ENCODE results near the gene GABRB2.

GABRB2 gene

DNA sequence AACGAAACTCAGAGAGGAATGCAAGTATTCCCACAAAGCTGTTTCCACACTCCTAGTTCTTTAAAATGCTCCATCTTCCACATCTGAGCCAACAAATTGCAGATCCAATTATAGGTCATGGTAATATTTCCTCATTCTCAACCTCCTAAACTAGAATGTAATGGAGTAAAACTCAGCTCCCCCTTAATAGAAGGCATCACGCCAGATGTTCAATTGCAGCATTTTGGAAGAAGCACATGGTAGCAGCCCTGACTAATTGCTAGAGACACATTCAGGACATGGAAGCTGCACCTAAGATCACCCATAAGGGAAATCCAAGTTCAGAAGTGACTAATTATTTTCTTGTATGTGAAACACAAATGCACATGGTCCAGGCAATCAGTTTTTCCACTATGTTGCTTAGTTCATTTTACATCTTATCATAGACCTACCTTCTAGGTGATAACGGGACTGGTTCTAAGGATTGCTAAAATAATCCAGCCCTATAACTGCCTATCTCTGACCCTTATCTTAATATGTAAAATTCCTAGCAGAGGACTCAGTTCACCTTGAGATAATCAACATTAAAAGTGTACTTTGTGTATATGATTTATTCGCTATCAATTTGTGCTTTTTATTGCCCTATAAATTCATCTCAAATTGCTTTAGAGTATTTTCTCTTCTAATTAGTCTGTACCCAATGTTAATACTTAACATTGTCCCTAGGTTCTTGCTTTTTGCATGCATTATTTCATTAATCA, 75.1 kb downstream of the GABRB2 start:
- no peak for DNase-seq (ENCODE audit: low read depth in 3 of 3)

DNA sequence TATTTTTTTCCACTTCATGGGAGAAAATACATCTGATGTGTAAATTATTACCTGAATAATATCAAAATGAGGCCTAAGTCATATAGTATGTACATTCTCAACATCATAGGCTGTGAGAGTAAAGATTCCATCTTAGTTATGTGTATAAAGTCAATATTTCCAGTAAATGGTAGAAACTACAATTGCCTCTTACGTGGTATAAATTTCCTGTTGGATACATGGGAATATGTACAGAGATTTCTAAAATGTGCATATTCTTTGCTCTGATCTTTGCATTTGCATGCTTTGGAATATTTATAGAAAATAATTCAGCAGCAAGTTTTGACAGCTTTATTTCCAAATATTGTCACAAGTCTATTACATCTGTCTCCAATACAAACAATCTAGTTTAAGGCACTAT, 78.8 kb downstream of the GABRB2 start:
- no peak for DNase-seq (ENCODE audit: low read depth in 3 of 3)

DNA sequence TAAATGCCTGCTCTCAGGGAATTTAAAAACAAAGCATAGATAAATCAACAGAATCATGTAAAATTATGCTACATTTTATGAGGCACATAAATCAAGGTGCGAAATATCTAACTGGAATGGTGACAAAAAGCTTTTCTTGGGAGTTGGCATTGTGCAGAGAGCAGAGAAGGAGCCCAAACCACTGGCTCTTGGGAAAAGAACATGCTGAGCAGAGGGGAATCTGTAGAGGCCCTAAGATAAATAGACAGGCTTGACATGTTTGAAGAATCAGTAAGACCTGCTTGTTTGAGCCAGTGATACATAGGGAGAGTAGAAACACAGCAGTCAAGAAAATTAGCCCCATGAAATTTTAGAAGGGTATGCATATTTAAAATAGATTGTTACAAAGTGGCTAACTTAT, 85.8 kb downstream of the GABRB2 start:
- DNase-seq (ENCODE audit: low read depth in 3 of 3) = no peak

DNA sequence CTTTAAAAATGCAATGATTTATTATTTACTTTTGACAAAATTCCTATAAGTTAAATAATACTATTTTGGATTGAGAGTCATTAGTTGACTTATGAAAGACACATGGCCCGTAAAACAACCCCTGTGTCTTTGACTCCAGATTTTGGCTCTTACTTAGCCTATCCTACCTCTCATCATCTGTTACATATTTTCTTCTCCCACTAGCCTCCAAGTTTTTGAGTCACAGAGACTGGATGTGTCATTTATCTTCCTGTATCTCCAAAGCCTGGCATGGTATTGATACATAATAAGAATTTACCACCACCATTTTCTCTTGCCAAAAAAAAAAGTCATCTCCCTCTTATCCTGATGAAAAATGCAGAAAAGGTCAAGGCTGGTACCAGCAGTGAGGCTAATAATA, 99.9 kb downstream of the GABRB2 start:
- DNase-seq (ENCODE audit: low read depth in 3 of 3) = no peak

DNA sequence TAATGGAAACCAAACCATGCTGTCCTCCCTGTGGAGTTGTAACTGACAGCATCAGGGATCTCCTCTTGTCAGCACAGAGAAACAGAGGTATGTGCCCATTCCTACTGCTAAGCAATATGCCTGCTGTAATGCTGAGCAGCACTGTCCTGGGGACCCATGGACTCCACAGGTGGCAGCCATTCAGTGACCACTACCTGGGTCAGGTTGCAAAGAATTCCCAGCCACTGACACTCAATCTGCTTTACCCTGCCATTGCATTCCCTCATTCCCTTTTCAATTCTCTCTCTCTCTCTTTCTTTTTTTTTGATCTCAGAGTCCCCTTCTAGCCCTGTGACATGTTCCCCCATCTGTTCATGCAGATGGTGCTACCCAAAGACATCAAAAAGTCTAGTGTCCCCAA, 104.1 kb downstream of the GABRB2 start:
- no peak for DNase-seq (ENCODE audit: low read depth in 3 of 3)

DNA sequence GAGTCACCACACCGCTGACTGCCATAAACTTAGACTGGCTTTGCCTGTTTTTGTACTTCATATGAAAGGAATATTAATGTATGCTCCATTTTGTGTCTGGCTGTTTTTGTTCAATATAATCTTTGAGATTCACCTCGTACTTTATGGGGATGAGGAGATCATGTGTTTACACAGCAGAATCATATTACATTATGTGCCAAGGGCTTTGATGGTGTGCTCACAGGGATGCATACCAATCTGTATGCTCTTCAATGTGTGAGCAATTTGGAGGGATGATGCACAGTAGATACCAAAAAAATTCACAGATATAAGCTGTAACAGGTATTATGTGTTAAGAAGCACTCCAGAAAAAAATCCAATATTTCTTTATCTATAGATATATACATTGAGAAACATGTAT, 113.7 kb downstream of the GABRB2 start:
- no peak for DNase-seq (ENCODE audit: low read depth in 3 of 3)

DNA sequence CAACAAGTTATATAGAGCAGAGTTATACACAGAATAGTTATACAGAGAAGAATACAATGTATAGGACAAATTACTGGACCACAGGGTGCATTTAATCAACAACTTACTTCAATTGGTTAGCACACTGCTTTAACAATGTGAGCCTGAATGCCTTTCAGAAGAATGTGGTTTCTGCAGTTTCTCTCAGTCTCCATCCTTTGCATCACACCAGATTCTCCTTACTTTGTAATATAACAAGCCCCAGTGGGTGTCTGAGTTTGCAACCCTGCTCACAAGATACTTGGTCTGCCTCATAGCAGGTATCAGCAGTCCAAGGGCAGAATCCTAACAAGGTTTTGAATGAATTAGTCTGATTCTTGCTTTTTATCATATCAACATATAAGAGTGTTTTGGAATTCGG, 114.6 kb downstream of the GABRB2 start:
- no peak for DNase-seq (ENCODE audit: low read depth in 3 of 3)

DNA sequence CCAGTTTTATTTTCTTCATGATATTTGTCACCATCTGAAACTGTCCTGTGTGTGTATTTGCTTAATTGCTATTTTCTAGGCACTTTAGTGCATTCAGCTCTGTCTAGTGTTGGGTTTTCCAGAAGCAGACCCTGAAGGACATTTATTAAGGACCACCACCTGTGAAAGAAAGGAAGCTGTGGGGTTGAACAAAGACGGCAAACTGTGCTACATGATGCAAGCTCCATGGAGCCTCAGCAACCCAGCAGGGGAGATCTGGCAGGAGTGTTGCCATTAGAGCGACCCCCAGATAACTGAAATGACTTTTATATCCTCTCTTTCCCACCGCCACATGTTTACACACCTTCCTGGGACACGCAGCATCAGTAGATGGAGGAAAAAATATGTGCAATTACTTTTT, 125.5 kb downstream of the GABRB2 start:
- DNase-seq (ENCODE audit: low read depth in 3 of 3) = no peak

DNA sequence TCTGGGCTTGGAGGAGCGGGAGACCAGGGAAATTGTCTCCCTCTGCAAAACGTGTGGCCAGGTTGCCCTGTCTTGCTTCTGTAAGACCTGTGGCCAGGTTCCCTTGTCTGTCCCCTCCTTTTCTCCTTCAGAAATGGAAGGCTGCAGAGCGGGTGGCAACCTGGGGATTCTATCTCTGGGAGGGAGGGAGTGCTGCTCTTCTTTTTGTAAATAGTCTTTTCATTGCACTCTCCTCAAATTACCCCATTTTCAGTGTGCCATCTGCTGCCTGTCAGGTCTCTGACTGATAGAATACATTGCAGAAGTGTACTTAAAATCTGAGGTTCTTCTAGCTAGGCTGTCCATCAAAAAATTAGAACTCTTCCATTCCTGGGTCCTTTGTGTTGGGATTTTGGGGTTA, 126.0 kb downstream of the GABRB2 start:
- no peak for DNase-seq (ENCODE audit: low read depth in 3 of 3)

DNA sequence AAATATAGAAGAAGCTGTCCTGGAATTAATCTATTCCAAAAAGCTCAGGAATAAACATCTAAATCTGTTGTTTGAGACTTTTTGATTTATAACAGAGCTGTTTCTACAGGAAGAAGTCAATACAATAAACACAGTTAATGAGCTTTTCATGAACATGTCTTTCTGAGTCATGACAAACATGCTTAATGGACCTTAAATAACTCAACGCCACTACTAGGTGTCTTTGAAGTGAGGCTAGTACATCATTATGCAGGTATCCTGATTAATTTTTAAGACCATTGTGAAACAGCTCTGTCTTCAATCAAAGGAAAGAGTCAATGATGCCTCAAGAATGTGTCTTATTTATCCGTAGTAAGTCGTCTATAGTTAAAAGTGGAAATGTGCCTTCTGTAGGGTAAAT, 131.6 kb downstream of the GABRB2 start:
- no peak for DNase-seq (ENCODE audit: low read depth in 3 of 3)

DNA sequence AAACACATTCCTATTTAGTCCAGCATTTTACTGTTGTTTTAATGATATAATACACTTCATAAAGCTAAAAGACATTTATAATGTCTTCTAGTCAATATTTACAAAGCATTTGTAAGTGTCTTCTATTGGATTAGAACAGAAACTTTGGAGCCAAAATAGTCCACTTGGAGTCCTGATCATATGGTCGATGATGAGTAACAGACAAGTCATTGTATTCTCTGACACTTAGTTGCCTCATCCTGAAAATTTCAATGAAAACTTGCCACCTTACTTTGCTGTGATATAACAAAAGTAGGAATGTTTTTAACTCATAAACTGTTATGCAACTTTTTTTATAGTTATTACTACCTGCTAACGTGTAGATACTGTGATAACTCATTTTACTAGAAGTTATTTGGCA, 132.5 kb downstream of the GABRB2 start:
- DNase-seq (ENCODE audit: low read depth in 3 of 3) = no peak

DNA sequence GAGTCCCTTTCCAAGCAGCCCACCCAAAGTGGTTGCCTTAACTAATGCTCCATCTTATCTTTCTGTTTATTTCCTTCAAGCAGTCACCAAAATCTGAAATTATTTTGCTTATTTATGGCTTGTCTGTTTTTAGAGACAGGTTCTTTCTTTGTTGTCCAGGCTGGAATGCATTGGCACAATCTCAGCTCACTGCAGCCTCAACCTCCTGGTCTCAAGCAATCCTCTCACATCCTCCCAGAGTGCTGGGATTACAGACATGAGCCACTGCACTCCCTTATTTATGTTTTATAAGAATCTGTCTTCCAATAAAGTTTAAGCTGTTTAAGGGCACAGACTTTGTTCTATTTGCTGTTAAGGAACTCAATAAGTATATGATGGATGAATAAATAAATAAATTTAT, 133.7 kb downstream of the GABRB2 start:
- no peak for DNase-seq (ENCODE audit: low read depth in 3 of 3)

DNA sequence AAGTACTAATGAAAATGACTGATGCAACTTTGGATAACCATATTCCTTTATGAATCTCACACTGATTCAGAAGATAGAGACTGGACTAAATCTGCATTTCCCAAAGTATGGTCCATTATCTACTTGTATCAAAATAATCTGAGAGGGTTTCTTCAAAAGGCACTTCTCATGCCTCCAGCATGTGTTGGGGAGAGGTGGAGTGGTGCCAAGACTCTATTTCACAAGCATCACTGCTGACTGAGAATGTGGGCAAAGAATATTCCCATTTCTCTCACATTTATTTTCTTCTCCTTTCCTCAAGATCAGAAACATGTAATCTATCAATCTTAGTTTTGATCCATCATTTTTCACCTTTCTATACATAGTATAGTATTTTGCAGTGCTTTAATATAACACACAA, 135.4 kb downstream of the GABRB2 start:
- DNase-seq (ENCODE audit: low read depth in 3 of 3) = no peak

DNA sequence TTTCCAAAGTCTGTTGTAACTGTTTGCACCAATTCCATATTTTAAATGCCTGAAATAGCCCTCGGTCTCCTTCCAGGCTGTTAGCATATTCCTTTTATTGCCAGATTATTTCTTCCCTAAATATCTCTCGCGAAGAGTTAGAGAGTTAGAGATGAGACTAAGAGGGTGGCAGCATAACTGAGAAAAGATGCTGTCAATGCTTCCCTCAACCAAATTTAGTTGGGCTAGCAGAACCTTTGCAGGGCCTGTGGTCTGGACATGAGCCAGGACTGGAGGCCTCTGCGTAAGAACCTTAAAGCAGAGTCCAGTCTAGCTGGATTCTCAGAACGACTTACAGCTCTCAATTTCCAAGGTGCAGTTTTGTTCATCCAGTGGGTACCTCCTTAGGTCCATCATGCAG, 135.9 kb downstream of the GABRB2 start:
- DNase-seq (ENCODE audit: low read depth in 3 of 3) = no peak

DNA sequence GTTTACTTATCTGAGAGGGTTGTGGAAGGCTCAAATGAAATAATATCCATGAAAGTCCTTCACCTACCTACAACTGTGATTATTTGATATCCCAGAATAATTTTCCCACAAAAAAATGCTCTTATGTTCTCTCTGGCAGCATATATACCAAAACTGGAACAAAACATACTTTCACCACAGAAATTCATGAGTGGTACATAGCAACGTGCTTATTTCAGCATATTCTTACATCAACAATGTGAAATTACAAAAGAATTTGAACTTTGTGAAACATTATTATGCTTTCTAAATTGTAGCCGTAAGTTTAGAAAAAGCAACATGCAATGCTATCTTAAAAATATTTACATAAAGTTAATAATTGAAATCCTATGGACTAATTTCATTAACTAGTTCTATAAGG, 137.1 kb downstream of the GABRB2 start:
- DNase-seq (ENCODE audit: low read depth in 3 of 3) = no peak

DNA sequence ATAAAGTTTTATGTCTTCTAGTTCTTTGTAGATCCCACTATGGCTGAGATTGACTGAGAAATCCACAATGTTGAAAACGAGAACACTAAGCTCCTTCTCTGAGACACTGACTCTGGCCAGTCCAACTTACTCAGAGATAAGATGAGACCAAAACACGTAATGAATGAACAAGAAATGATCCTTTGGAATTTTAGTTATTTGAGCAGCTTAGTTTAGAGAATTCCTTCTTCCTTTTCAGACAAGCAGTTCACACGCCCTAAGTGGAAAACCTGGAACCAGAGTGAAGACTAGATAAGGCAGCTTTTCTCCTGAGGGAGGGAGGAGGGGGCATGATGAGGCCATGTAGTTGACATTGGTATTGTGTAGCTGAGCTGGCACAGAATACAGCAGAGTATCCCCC, 139.6 kb downstream of the GABRB2 start:
- no peak for DNase-seq (ENCODE audit: low read depth in 3 of 3)

DNA sequence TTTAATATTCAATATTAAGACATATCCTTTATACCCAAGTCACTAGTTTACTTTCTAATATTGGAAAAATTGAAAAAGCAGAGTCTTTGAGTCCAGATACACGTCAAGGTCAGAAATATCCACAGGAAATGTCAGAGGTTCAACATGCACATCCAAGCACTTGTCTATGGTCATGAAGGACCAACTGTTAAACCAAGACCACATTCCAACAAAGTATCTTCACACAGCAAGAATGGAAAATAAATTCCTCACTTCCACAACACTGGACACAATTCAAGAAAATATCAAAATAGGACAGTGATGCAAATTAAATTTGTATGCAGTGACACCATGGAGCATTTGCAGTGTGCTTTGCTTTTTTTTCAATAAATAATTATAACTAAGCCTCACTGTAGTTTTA, 142.5 kb downstream of the GABRB2 start:
- no peak for DNase-seq (ENCODE audit: low read depth in 3 of 3)

DNA sequence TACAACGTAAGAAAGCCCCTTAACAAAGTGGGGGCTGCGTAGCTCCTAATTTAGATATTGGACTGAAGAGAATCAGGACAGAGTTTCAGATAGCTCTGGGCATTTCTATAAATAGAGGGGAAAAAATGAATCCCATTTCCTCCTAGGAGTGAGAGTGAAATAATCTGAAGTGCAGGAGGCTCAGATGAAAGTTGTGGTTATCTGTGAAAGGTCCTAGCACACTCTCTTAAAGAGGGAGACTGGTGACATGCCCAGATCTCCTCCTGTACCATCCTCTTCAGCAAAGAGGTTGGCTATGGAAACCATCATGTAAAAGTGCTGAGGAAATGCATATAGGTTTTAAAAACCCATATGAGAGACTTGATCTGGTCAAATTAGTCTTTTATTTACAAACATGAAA, 143.4 kb downstream of the GABRB2 start:
- no peak for DNase-seq (ENCODE audit: low read depth in 3 of 3)

DNA sequence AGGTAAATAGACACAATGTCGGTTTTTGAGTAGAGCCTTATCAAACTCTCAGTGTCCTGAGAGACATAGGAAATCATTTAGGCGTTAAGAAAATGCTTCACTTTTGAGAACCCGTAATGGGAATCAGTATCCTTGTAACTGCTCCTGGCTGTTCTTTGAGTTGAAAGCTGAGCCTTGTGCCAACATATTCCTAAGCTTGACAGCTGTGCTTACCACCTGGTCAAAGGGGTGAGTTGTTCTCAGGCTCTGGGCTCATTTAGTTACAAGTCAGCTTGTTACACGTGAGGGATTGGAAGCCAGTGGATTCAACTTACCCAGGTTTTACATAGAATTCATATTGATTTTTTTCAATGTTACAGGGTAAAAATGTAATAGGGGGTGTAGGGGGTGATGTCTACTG, 145.9 kb downstream of the GABRB2 start:
- no peak for DNase-seq (ENCODE audit: low read depth in 3 of 3)

DNA sequence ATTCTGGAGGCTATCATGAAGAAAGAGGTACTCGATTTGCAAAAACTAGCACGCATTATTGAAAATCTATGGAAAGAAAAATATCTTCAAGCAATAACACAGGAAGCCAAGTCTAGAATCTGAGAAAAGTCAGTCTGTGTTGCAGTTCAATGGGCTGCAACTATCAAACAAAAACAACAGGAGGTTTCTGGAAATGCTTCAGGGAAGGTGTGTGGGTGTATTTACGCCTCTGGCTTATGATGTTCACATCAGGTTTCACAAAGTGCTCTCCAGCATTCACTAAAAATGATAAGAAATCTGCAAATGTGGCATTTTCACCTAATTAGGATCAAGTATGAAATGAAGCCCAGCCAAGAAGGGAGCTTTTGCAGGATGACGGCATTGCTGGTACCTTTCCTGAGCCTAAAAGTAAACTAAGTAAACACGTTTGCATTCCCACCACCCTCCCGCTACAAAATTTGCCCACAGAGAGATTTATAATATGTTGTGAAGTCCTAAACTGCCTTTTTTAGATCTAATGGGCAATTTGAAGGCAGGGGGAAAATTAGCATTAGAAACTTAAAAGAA, 146.4 kb downstream of the GABRB2 start:
- DNase-seq (ENCODE audit: low read depth in 3 of 3) = no peak

DNA sequence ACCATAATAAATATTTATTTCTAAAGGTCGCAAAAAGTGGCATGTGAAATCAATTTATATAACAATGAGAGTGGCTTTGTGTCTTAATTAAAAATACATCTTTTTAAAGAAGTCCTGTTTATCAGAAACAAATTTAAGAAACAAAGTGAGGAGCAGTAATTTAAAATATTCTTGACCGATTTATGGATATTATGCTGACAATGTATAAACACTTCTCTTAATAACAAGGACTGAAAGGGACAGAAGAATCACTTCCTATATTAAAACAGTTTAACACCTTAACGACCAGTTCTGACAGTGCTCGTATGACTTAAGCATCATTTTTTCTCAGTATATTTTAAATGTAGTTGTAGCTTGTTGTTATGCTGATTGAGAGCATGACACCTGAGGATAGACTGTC, 149.1 kb downstream of the GABRB2 start:
- no peak for DNase-seq (ENCODE audit: low read depth in 3 of 3)

DNA sequence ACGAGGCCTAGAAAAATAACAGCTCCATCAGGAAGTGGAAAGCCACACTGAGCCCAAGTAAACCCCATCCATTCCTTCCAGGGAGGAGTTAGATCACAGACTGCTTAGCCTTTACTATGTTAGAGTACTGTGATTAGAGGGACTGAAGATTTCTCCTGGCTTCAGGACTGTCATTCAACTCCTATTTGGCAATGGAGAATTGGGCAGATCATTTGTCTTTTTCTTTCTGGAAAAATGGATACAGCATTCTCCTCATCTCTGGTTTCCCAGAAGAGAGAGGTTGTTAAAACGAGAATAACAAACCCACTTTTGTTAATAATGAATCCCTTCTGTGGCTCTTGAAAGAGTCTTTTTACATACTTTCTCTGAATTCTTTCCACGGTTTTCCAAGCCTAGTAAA, 150.4 kb downstream of the GABRB2 start:
- no peak for DNase-seq (ENCODE audit: low read depth in 3 of 3)

DNA sequence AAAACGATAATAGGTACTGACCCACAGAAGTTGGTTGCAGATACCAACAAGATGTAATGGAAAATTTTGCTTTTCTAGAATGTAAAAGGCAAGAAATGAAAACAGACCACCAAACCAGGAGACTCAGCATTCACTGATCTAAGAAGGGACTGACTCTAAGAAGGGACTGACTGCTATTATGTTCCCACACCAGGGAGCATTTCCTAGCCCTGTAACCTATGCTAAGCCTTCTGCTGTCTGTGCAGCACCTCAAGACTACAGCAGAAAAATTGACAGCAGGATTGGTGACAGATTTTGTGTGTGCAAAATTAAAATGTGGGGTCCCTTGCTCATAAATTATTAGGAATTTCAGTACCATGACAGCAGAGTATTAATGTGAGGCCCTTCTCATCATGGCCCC, 154.8 kb downstream of the GABRB2 start:
- no peak for DNase-seq (ENCODE audit: low read depth in 3 of 3)

DNA sequence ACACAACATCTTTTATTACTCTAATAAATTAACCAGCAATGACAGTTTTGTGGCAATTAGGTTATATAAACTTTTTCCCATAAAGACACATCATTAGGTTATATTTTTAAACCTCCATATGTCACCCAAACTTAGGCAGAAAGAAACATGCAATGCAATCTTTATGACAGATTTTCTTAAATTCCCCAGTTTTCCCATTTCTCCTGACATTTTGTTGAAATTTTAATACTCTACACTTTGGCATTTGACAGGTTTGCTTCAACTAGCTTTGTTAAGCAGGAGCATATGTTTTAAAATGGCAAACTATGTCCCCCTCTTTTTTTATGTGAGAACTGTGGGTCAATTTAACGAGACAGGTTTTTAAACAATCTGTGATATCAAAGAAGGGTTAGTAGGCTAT, 155.5 kb downstream of the GABRB2 start:
- DNase-seq (ENCODE audit: low read depth in 3 of 3) = no peak
